GM21526 (cell line): ENCODE results near the gene PREX1.

Experiments used
- ATAC-seq: cut with Tn5 transposase; IDR thresholded peaks from one replicate; pipeline ENCODE4 v1.9.1; 2021; ENCODE audit warnings: moderate library complexity; ENCODE audit not compliant: unreplicated experiment, low FRiP score

PREX1 gene

GRCh38 chr20:48673507-48673906 lies 154.3 kb downstream of the PREX1 start:
- ATAC-seq, result no peak

DNA sequence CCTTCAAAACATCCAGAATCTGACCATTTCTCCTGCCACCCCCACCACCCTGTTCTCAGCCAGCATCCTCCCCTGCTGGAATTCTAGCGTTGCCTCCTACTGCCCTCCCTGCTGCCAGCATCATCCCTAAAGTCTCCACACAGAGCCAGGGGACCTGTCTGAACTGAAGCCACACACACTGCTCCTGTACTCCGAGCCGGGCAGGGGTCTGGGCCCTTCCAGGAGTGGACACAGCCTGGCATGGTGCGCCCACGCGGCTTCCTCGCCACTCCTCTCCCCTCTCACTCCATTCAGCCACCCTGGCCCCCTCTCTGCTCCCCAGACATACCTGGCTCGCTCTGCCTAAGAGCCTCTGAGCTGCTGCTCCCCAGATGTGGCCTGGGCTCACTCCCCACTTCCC lies 155.5 kb downstream of the PREX1 start:
- ATAC-seq, result no peak

DNA sequence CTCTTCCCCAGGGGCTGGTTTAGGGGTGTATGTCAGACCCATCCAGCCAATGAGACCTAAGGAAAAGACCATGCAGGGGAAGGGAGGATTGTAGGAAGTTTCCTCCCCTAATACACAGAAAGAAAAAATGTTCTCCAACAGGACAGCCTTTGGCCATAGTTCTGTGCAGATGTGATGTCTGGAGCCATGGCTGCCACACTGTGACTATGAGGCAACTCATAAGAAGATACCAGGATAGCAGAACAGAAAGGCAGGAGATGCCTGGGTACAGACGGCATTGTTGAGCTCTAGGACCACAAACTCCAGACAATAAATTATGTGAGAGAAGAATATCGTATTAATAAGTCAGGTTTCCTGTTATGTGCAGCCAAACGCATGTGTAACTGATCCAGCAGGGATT lies 156.7 kb downstream of the PREX1 start:
- no peak for ATAC-seq

DNA sequence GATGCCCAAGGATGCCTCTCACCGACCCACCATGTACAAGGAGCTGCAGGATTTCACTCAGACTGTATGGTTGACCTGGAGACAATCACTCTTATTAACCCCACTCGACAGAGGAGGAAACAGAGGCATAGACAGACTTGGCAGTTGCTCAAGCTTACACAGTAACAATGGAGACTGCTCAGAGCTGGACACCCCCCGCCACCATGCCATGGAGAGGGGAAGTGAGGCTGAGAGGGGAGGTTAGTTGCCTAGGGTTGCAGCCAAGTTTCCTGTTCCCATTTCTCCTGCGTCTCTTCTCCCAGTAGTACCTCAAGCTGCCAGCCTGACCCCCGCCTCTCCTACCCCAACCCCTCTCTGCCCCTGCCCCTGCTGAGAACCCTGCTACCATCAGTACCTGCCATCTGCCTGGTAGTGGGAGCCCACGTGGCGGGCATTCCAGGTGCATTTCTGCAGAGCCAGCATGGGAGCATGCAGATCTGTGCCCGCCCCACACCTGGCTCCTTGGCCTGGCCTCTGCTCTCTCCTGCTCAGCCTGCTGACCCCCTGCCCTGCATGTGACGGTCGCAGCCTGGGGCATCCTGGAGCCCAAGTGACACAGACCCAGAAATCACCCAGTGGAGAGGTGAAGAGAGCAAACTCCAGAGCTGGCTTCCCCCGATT lies 157.7 kb downstream of the PREX1 start:
- ATAC-seq, result no peak

GRCh38 chr20:48668451-48668946 lies 159.3 kb downstream of the PREX1 start:
- no peak for ATAC-seq

- ATAC-seq, result no peak
Measured at GRCh38 chr20:48667889-48668413, 159.8 kb downstream of the PREX1 start.

- ATAC-seq, result no peak
Measured at GRCh38 chr20:48667481-48667880, 160.3 kb downstream of the PREX1 start.

- ATAC-seq, result no peak
Measured at GRCh38 chr20:48665785-48666184, 162.0 kb downstream of the PREX1 start.

DNA sequence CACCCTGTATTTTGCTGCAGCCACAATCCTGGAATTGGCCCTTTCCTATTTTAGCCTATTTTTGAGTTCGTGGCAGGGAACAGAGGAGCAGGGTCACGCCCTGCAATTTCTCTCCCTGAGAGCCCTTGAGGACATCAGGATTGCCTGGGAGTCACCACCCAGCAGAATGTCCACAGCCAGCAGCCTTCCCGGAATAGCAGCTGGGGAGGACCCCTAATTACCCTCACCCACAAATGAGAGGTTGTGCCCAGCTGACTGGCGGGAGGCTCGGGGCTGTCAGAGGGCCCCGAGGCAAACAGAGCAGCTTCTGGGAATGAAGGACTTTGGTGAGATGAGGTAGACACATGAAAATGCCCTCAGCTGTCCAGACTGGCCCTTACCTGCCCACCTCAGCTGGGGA lies 165.1 kb downstream of the PREX1 start:
- ATAC-seq, result no peak

DNA sequence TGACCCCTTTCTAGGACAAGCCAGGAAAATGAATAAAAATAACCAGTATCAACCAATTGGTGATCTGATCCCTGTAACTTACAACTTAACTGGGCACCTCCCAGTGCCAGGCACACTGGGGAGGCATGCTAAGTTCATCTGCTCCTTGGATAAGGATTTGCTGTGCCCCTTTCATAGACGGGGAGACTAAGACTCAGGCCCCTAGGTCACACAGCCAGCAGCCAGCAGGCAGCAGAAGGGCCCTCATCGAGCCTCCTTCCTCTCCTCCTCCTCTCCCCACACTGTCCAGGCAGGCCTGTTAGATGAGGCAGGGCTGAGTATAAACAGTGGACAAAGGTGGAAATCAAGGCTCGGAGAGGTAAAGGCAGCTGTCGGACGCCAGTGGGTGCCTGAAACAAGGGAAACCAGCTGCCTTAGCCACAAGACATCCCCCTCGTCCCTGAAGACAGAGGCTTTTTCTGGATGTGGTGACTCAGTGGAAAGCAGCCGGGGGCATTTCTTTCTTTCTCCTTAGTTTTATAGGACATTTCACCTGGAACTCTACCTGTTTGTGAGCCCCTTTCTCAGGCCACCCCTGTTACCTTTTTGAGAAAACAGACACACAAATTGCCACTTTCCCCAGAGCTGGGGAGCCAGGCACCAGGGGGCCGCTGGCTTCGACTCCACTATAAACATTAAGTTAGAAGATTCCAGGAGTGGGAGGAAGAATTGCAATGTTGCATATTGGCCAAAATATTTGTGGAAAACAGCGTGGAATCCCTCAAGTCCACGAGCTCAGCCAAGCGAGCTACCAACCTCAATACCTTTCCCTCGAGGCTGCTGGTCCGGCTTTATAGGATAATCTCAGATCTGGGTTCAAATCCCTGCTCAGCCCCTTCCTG lies 166.0 kb downstream of the PREX1 start:
- ATAC-seq, result no peak

- ATAC-seq, result no peak
Measured at GRCh38 chr20:48660788-48661187, 167.0 kb downstream of the PREX1 start.

DNA sequence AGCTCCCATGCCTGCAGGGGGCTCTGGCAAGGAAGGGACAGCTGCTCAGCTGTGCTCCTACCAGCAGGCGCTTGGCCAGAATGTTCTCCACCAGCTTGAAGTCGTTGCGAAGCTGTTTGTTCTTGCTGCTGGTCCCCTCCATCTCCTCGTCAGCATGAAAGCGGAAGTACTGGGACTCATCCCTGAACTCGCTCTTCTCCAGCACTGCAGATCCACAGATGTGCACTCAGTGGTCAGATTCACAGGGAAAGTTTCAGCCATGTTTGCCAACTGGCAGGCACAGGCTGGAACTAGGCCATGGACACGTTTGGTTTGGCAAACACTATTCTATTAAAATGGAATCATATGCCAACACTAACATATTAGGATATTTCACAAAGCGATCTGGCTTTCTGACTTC lies 167.9 kb downstream of the PREX1 start:
- no peak for ATAC-seq

- ATAC-seq, result no peak
Measured at GRCh38 chr20:48658505-48658904, 169.3 kb downstream of the PREX1 start.

GRCh38 chr20:48658198-48658476 lies 169.7 kb downstream of the PREX1 start:
- ATAC-seq, result no peak

- ATAC-seq, result no peak
Measured at GRCh38 chr20:48657426-48658197, 170.2 kb downstream of the PREX1 start.

- ATAC-seq, result no peak
Measured at GRCh38 chr20:48656661-48657211, 171.1 kb downstream of the PREX1 start.

DNA sequence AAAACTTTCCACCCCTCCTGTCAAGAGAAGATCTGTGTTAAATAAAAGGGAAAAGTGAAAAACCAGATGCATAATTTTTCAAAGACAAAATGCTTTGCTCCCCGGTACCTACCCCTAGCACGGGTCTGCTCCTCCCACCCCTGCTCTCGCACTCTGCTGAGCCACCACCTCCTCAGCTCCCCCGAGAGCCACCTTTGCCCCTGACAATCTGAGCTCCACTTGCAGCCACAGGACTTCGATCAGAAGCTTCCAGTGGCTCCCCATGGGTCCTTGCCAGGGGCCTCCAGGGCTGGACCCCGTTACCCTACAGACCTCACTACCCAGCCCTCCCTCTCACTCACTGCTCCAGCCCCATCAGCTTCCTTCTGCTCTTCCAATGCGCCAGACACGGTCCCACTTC lies 171.7 kb downstream of the PREX1 start:
- ATAC-seq, result no peak

DNA sequence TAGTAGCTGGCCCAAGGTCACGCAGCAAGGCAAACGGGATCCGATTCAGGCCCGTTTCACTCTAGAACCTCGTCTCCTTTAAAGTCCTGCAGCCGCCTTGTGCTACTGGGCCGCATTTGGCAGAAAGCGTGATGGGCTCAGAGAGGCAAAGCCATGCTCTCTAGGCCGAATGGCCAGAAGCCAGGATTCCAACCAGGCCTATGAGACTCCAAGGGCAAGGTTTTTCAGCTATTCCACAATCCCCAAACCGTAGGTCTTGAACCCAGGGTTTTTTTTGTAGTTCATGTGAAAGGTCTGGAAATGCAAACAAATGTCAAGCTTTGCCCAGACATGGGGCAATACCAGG lies 174.1 kb downstream of the PREX1 start:
- ATAC-seq, result no peak

DNA sequence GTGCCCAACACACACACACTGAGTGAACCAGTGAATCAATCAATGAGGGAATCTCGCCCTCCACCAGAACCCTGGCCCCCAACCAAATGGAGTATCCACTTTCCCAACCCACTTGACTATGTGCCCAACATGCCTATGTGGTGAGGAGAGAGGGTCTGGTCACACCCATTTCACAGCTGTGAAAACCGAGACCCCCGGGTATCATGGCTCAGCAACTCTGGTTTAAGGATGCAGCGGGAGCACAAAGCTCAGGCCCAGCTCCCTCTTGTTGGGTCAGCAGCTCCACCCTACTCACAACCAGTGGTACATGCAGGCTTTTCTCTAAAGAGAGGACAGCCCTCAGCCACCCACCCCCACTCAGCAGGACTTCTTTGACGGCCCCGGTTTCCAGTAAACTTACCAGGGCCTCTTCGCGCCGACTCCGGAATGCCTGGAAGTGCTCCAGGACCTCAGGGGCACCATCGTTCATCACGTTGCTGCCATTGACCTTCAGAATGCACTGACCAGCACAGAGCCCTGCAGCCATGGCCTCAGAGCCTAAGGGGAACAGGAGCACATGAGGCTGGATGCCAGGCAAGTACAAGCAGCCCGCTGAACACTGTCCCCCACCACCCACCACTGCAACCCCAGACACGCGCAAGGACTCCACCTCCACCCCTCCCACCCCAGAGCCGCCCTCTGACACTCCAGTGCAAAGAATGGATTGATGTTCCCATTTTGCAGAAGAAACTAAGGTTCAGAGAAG lies 174.7 kb downstream of the PREX1 start:
- no peak for ATAC-seq

- no peak for ATAC-seq
Measured at GRCh38 chr20:48651960-48652359, 175.8 kb downstream of the PREX1 start.
